MM.1S (cell line): ENCODE data around the gene FHIT.

Experiments
- EZH2 ChIP-seq: fragments of 300-600 bp; sonication (generic); optimal IDR thresholded peaks from 2 replicates; pipeline ENCODE3; 2017; ENCODE audit warnings: low read depth, mild to moderate bottlenecking, antibody characterized with exemption, low read length, mixed read lengths
- TF ChIP-seq, protein P1 (sequence below): fragments of 300-600 bp; sonication (generic); IDR thresholded peaks from 2 replicates; pipeline ENCODE4 v1.5.1; 2016; ENCODE audit warnings: antibody characterized with exemption, low read length, mixed read lengths

DNA sequence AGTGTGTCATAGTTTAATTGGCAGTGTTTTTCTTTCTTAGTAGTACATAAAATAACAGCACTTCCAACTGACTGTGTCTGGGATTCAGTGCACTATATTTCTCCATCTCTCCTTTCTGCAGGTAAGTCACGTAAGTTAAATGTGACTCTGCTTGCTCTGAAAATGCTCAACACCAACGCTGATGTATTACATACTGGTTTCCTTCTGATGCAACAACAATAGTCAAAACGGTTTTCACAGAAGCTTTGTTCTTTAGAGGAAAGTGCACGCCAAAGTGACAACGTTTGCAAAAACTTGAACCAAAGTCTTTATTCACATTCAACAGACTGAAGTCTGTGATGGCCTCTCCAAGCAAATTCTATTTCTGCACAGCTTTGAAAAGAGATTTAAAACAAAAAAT, 1494.3 kb downstream of the FHIT start:
- TF ChIP-seq, protein P1, sequence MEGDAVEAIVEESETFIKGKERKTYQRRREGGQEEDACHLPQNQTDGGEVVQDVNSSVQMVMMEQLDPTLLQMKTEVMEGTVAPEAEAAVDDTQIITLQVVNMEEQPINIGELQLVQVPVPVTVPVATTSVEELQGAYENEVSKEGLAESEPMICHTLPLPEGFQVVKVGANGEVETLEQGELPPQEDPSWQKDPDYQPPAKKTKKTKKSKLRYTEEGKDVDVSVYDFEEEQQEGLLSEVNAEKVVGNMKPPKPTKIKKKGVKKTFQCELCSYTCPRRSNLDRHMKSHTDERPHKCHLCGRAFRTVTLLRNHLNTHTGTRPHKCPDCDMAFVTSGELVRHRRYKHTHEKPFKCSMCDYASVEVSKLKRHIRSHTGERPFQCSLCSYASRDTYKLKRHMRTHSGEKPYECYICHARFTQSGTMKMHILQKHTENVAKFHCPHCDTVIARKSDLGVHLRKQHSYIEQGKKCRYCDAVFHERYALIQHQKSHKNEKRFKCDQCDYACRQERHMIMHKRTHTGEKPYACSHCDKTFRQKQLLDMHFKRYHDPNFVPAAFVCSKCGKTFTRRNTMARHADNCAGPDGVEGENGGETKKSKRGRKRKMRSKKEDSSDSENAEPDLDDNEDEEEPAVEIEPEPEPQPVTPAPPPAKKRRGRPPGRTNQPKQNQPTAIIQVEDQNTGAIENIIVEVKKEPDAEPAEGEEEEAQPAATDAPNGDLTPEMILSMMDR, result no peak
- TF ChIP-seq EZH2, result no peak
